ENCODE measurements around the gene LEMD2.

Gene LEMD2

GRCh38 chr6:33756211-33756954 is 32.5 kb downstream of the LEMD2 start:
- H3K9me3 ChIP-seq (ENCODE audit: control insufficient read depth, insufficient read depth, low read length): no peaks in the 10 kb centered on the region
- H3K4me2 ChIP-seq (ENCODE audit: low read length): no peak overlapping the region
- no peaks in the 10 kb centered on the region for H4K20me1 ChIP-seq (ENCODE audit: control insufficient read depth, insufficient read depth, low read depth, low read length)
- H3K36me3 ChIP-seq (ENCODE audit: control insufficient read depth, low read length): no peaks in the 10 kb centered on the region
- H3F3A ChIP-seq (ENCODE audit: control insufficient read depth, insufficient read depth): no peaks in the 10 kb centered on the region
- no peaks in the 10 kb centered on the region for H3K79me2 ChIP-seq (ENCODE audit: control insufficient read depth, low read length)
- H3K4me3 ChIP-seq (ENCODE audit: low read length): no peak overlapping the region
- no peaks in the 10 kb centered on the region for H3K9me2 ChIP-seq (replicated peaks; ENCODE audit: control insufficient read depth, low read length)
- H3K27ac ChIP-seq (ENCODE audit: low read depth, low read length): no peak overlapping the region
- H3K4me1 ChIP-seq (ENCODE audit: control insufficient read depth, low read length): peaks cover 14% of the 10 kb centered on the region
- TF ChIP-seq EZH2phosphoT487 (IDR thresholded peaks at IDR 0.05; ENCODE audit: borderline replicate concordance, low read length): no peak
- TF ChIP-seq, protein P1, sequence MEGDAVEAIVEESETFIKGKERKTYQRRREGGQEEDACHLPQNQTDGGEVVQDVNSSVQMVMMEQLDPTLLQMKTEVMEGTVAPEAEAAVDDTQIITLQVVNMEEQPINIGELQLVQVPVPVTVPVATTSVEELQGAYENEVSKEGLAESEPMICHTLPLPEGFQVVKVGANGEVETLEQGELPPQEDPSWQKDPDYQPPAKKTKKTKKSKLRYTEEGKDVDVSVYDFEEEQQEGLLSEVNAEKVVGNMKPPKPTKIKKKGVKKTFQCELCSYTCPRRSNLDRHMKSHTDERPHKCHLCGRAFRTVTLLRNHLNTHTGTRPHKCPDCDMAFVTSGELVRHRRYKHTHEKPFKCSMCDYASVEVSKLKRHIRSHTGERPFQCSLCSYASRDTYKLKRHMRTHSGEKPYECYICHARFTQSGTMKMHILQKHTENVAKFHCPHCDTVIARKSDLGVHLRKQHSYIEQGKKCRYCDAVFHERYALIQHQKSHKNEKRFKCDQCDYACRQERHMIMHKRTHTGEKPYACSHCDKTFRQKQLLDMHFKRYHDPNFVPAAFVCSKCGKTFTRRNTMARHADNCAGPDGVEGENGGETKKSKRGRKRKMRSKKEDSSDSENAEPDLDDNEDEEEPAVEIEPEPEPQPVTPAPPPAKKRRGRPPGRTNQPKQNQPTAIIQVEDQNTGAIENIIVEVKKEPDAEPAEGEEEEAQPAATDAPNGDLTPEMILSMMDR (IDR thresholded peaks at IDR 0.05; ENCODE audit: low read depth, low read length, poor library complexity, severe bottlenecking): no peak
- H3K27me3 ChIP-seq (ENCODE audit: control insufficient read depth, low read length): peaks cover 6% of the 10 kb centered on the region; the same call in 1 of the 2 replicates

GRCh38 chr6:33755070-33755869 is 33.7 kb downstream of the LEMD2 start:
- Histone ChIP-seq H3K4me3 (ENCODE audit: low read length) (no peak overlapping the region), H3K79me2 (ENCODE audit: control insufficient read depth, low read length) (no peaks in the 10 kb centered on the region), H3K36me3 (ENCODE audit: control insufficient read depth, low read length) (no peaks in the 10 kb centered on the region), H3K4me2 (ENCODE audit: low read length) (no peak overlapping the region), H3K27ac (ENCODE audit: low read depth, low read length) (no peak overlapping the region), H3K4me1 (ENCODE audit: control insufficient read depth, low read length) (peaks cover 7% of the 10 kb centered on the region), H3F3A (ENCODE audit: control insufficient read depth, insufficient read depth) (no peaks in the 10 kb centered on the region), H3K27me3 (ENCODE audit: control insufficient read depth, low read length) (peaks cover 11% of the 10 kb centered on the region; the same call in 1 of the 2 replicates), H4K20me1 (ENCODE audit: control insufficient read depth, insufficient read depth, low read depth, low read length) (no peaks in the 10 kb centered on the region), H3K9me2 (replicated peaks; ENCODE audit: control insufficient read depth, low read length) (no peaks in the 10 kb centered on the region), H3K9me3 (ENCODE audit: control insufficient read depth, insufficient read depth, low read length) (no peaks in the 10 kb centered on the region)
- TF ChIP-seq EZH2phosphoT487 (IDR thresholded peaks at IDR 0.05; ENCODE audit: borderline replicate concordance, low read length): no peak
- TF ChIP-seq, protein P1 (IDR thresholded peaks at IDR 0.05; ENCODE audit: low read depth, low read length, poor library complexity, severe bottlenecking): no peak

- H3K27ac ChIP-seq (ENCODE audit: low read depth, low read length): no peak overlapping the region
- H3K36me3 ChIP-seq (ENCODE audit: control insufficient read depth, low read length): no peaks in the 10 kb centered on the region
- no peaks in the 10 kb centered on the region for H3K79me2 ChIP-seq (ENCODE audit: control insufficient read depth, low read length)
- no peaks in the 10 kb centered on the region for H3K9me3 ChIP-seq (ENCODE audit: control insufficient read depth, insufficient read depth, low read length)
- H3K27me3 ChIP-seq (ENCODE audit: control insufficient read depth, low read length): peaks cover 10% of the 10 kb centered on the region; the same call in 1 of the 2 replicates
- no peak for TF ChIP-seq EZH2phosphoT487 (IDR thresholded peaks at IDR 0.05; ENCODE audit: borderline replicate concordance, low read length)
- TF ChIP-seq, protein P1 (IDR thresholded peaks at IDR 0.05; ENCODE audit: low read depth, low read length, poor library complexity, severe bottlenecking): no peak
- H3K9me2 ChIP-seq (replicated peaks; ENCODE audit: control insufficient read depth, low read length): no peaks in the 10 kb centered on the region
- no peaks in the 10 kb centered on the region for H4K20me1 ChIP-seq (ENCODE audit: control insufficient read depth, insufficient read depth, low read depth, low read length)
- no peaks in the 10 kb centered on the region for H3F3A ChIP-seq (ENCODE audit: control insufficient read depth, insufficient read depth)
- H3K4me2 ChIP-seq (ENCODE audit: low read length): no peak overlapping the region
- no peak overlapping the region for H3K4me3 ChIP-seq (ENCODE audit: low read length)
- H3K4me1 ChIP-seq (ENCODE audit: control insufficient read depth, low read length): peaks cover 7% of the 10 kb centered on the region; the same call in 1 of the 2 replicates
Measured at GRCh38 chr6:33754222-33754621, 34.7 kb downstream of the LEMD2 start.
